ENCODE results near the gene BARX1.
"Not testable (repeated sequence)": the region's sequence is repeated elsewhere in the genome, so short reads cannot be mapped to it uniquely, and the experiment has no call there.

Gene BARX1, protein sequence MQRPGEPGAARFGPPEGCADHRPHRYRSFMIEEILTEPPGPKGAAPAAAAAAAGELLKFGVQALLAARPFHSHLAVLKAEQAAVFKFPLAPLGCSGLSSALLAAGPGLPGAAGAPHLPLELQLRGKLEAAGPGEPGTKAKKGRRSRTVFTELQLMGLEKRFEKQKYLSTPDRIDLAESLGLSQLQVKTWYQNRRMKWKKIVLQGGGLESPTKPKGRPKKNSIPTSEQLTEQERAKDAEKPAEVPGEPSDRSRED

DNA sequence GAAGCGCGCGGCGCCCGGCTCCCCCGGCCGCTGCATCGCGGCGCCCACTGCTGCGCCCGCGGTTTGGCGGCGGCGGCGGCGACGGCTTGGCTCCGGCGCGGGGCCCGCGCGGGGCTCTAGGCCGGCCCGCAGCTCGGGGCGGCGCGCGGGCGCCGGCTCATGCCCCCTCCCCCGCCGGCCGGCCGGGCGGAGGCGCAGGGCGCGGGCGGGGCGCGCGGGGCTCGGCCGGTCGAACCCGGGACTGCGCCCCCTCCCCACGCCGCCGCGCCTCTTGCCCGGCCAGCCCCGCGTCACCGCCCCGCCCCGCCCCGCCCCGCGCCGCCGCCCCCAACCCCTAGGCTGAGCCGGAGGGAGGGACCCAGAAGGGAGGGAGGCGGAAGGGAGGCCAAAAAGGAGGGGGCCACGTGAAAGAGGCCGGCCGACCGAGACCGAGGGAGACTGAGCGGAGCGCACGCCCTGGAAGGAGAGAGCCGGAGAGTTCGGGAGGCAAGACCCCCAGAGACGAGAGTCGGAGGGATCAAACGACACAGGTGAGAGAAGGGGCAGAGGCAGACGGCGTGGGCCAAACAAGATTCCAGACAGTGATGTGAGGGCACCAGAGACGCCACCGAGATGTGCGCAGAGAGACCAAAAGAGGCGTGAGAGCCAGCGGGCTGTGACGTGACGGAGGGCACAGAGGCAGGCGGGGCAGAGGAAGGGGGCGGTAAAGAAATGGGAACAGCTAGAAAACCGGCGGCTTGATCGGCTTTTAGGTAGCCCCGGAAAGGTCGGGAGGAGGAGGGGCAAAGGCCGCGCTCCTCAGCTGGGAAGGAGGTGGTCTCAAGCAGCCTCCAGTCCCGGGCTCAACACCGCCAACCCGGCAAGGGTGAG lies at the start of gene BARX1:
Gene BARX1 (minus strand): TSS at position 245 of the 870 bp plus-strand sequence. CDS start 209 bp downstream, at position 36.
- DNase-seq, result no peak

DNA sequence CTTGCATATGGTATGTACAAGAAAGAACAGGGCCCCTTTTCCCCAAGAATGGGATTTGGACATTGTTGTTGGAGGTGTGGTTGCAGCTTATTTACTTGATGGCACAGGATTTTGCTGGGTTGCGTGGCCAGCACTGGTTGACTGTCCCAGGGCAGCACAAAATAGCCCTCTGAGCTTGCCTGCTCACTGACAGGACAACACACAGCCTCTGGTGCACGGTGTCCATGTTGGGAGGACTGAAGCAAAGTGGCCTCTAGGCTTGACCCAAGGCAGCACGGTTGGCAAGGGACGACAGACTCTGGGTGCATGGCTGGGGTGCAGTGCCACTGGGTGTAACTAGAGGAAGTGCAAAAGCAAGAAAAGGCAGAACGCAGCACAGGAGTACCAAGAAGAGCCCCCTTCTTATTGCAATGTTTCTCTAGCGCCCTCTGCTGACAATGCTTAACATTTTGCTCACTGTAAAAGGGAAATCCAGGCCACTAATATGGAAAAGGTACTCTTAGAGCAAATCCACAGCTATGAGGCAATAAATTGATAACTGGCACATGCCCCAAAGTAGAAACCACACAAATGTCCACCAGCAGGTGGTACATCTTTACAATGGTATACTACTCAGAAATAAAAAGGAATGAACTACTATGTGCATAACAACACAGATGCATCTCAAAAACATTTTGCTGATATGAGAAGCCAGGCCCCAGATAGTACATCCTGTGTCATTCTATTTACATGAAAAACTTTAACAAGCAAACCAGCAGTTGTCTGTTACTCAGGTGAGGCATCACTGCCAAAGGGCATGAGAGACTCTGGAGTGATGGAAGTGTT lies 47.4 kb upstream of the BARX1 start:
- peak in 4 of 51 donors; percentile 2 to 22 (median 8) for DNase-seq

DNA sequence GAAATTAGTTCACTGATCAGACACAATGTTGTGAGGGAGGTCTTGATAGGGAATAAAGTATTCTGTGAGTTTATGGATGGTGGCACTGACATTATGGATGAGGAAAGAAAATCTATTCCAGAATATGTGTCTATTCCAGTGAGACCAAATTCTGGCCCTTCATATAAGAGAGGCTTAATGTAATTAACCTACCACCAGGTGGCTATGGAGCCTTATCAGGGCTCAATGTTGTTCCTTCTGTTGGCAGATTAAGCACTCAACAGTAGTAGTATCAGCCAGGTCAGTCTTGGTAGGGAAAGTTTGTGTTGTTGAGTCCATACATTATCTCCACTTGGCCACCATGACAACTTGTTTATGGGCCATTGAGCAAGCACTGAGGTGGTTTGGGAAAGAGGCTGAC lies 41.7 kb upstream of the BARX1 start:
- no peak for DNase-seq

GRCh38 chr9:93996367-93996766 lies 41.2 kb upstream of the BARX1 start:
- DNase-seq, result no peak

- no peak for DNase-seq
Observed at GRCh38 chr9:93994545-93994944, 39.4 kb upstream of the BARX1 start.

DNA sequence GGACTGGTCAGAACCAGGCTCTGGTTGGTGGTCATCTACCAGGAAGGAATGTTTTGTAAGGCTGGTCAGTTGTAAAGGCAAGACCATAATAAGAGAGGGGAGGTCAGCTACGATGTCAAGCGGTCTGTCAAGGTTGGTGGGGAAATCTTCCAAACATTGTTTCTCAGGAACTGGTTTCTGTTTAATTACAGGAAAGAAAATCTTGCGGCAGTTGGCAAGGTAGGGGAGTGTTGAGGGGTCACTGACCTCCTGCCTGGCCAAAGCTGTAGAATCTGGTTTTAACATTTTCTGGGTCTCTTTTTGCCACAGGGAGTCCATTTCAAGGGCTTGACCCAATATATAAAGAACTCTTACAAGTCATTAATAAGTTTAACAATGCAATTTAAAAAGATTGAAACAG lies 39.0 kb upstream of the BARX1 start:
- no peak for DNase-seq

DNA sequence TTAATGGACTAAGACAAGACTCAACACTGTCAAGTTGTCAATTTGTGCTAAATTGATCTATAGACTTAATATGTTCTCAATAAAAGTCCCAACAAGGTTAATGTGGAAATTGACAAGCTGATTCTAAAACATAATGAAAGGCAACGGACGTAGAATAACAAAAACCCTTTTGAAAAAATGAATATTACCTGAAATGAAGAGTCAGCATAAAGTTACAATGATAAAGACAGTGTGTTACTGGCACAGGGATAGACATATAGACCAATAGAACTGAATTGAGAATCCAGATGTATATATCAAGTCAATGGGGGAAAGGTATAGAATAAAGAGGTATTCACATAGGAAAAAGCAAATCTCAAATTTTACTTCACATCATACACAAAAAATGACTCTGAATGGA lies 37.7 kb upstream of the BARX1 start:
- no peak for DNase-seq

- DNase-seq, result no peak
Observed at GRCh38 chr9:93990448-93990847, 35.3 kb upstream of the BARX1 start.

DNA sequence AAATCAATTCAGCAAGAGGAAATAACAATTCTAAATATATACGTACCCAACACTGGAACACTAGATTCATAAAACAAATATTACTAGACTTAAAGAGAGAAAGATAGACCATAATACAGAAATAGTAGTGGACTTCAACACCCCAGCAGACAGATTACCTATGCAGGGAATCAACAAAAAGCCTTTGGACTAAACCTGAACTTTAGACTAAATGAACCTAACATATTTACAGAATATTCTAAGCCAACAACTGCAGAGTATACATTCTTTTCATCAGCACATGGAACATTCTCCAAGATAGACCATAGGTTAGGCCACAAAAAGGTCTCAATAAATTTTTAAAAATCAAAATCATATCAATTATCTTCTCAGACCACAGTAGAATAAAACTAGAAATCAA lies 32.9 kb upstream of the BARX1 start:
- no peak for DNase-seq

- no peak for DNase-seq
Observed at GRCh38 chr9:93984860-93985259, 29.7 kb upstream of the BARX1 start.

- DNase-seq, result no peak
Observed at GRCh38 chr9:93983875-93984274, 28.7 kb upstream of the BARX1 start.

DNA sequence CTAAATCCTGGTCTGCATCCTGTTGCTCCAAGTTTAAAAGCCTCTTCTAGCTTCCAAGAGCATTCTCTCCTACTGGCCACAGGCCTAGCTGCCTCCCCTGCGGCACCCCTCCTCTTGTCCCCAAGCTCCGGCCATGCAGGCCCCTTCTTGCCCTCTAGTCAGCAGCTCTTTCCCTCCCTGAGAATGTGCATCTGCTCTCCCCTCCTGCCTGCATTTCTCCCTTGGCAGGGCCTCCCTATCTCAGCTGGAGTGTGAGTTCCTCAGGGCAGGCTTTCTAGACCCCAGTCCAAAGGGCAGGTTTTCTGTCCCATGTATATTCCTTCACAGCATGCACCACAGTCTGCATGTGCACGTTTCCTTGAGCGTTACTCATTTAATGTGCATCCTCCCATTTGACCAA lies 24.6 kb upstream of the BARX1 start:
- no peak for DNase-seq

DNA sequence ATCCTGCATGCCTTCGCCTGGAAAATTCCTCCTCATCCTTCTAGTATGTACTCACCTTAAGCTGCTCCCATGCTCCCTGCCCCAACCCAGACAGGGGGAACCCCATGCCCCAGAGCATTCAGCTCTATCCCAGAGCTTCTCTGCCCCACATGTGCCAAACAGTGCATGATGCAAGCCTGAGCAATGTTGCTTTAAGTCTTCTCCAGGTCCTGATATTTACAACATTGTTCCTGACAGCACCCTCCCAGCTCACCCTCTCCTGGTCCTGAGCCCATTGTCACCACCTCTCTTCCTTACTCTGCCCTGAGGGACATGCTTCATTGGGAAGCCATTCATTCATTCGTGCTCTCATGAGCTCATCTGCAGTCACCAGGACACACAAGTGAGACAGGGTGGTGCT lies 23.4 kb upstream of the BARX1 start:
- no peak for DNase-seq

DNA sequence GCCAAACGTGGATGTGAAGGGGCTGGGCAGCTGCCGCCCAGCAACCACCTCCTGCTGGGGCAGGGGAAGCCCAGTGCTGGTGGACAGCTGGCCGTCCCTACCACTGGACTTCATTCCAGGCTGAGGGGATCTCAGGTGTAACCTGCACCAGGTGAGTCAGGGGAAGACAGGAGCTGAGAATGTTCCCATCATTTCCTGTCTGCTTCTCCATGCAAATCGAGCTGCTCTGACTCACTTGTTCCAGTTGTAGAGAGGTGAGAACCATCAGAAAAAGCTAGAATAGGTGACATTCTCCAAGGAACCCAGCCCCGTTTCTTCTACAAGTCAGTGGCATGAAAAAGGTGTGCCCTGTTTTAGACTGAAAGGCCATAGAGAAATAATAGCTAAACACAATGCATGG lies 21.8 kb upstream of the BARX1 start:
- DNase-seq, result no peak

GRCh38 chr9:93976081-93976480 lies 20.9 kb upstream of the BARX1 start:
- no peak for DNase-seq

- DNase-seq, result no peak
Observed at GRCh38 chr9:93975262-93975661, 20.1 kb upstream of the BARX1 start.

- no peak for DNase-seq
Observed at GRCh38 chr9:93974151-93974550, 19.0 kb upstream of the BARX1 start.

DNA sequence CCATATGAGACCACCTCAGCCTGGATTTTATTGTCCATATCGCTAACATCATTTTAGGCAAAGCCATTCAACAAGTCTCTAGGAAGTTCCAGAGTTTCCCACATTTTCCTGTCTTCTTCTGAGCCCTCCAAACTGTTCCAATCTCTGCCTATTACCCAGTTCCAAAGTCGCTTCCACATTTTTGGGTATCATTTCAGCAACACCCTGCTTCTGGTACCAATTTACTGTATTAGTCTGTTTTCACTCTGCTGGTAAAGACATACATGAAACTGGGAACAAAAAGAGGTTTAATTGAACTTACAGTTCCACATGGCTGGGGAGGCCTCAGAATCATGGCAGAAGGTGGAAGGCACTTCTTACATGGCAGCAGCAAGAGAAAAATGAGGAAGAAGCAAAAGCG lies 17.5 kb upstream of the BARX1 start:
- not testable (repeated sequence) for DNase-seq

- DNase-seq, result no peak
Observed at GRCh38 chr9:93969328-93969661, 14.1 kb upstream of the BARX1 start.

DNA sequence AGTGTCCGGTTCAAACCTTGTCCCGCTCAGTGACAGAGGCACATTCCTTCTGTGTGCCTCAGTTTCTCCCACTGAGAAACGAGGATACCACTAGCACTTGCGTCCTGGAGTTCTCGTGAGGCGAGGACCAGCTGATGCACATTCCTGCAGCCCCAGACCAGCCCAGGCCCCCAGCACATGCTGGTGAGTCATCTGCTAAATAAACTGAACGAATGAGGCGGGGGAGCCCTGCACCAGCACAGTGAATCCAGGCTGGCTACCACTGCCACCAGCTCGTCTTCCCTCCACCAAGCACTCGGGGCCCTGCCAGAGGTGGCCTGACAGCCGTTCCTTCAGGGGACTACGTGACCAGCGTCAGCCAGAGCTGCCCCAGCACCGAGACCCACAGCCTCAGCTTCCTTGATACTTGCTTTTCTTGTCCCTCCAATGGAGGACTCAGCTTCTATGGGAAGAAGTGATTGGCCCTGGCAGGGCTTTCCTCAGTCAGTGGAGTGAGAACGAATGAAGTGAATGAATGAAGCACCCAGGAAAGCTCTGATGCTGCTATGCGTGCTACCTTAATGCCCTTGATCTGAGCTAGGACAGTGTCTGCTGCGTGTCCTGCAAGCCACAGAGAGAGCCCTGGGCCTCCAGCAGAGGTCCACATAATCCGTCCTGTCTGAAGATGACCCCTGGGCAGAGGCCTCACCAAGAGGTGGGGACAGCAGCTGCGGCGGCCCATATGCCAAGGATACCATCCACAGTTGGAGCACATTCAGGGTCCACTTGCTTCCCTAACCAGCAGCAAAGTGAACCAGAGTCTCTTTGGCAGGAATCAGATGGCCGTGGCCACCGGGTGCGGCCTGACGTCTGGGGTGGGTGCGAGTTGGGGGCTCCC lies 13.5 kb upstream of the BARX1 start:
- DNase-seq, result no peak
